Subcutaneous adipose tissue (tissue), 4 donors: ENCODE results near the gene GRIN2A. TPM values are rescaled to one million over a fixed set of nuclear protein-coding genes. Genes with fewer than 3 reads are reported as not detected.

Experiments
- CTCF ChIP-seq: fragments of 450-650 bp; IDR thresholded peaks from one replicate; pipeline ENCODE4 v1.5.1; 2016; ENCODE audit warnings: low read depth, mild to moderate bottlenecking, control low read depth, antibody characterized with exemption, moderate library complexity
- total RNA-seq, 4 donors: library from RNA; depleted of rRNA; stranded (reverse); fragments of >200 nt; gene quantifications; one replicate each; pipeline ENCODE4 v1.1.0, GENCODE V29; 2016

Gene GRIN2A
- total RNA-seq, 4 donors from 2014 or later = under 0.01 to 0.19 (median 0.17) TPM; not detected in 1

- TF ChIP-seq CTCF = no peak
Observed at GRCh38 chr16:9949396-9949795, 232.8 kb downstream of the GRIN2A start.

GRCh38 chr16:9948933-9949332 lies 233.3 kb downstream of the GRIN2A start:
- no peak for TF ChIP-seq CTCF

- TF ChIP-seq CTCF = no peak
Observed at GRCh38 chr16:9946022-9946720, 236.1 kb downstream of the GRIN2A start.

- TF ChIP-seq CTCF = no peak
Observed at GRCh38 chr16:9943121-9943520, 239.1 kb downstream of the GRIN2A start.

- TF ChIP-seq CTCF = no peak
Observed at GRCh38 chr16:9941245-9941644, 241.0 kb downstream of the GRIN2A start.

GRCh38 chr16:9934723-9935508 lies 247.3 kb downstream of the GRIN2A start:
- TF ChIP-seq CTCF = no peak

GRCh38 chr16:9932919-9933653 lies 249.1 kb downstream of the GRIN2A start:
- no peak for TF ChIP-seq CTCF
